Measurements from ENCODE around the gene INSM1. TPM values are rescaled to one million over a fixed set of nuclear protein-coding genes. Genes with fewer than 3 reads are reported as not detected.

INSM1 gene
- total RNA-seq, 2 experiments from 2014 or later, result not detected

DNA sequence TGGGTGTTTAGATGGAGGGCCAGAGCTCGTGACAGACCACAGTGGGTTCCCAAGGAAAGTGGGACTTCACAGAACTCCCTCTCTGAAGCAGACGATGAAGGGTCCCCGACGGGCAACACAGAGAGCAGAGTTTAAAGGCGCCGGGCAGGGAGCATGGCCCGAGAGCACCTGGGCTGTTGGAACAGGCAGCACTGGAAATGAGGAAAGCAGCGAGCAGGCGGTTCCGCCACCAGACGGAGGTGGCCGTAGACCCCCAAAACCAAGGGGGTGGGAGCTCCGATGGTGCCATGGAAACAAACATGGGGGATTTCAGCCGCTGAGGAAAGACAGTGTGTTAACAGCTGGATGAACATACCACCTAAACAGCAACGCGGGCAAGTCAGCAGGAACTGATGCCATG lies 27.5 kb upstream of the INSM1 start:
- CTCF ChIA-PET, result no interaction called here

DNA sequence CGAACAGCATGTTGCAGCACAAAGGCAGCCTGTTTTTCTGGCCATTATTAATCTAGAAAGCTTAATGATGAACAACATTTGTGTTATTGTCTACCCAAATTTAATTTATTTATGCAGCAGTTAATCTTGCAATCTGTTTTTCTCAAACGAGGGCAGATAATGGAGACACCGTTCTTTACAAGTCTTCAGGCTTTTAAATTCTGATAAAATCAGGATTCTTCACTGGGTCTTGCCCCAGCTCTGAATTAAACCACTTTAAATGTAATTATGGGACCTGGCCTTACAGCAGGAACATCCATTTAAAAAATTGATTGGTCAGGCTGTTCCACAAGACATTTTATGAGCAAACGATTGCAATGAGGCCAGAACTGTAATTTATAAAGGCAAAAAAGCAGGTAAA lies 26.5 kb upstream of the INSM1 start:
- ATAC-seq (ENCODE audit: poor library complexity), result no peak
- ChIA-PET CTCF (no interaction called here), POLR2A (no interaction called here)
- DNase-seq, result no peak
- H3K4me3 Mint-ChIP-seq, result no peak overlapping the region
- no peaks in the 10 kb centered on the region for H3K9me3 ChIP-seq (ENCODE audit: control insufficient read depth in 1 of 2, insufficient read depth in 1 of 2, low read length in 2 of 2)
- H3K9me3 Mint-ChIP-seq, result no peaks in the 10 kb centered on the region
- H3K27me3 ChIP-seq (ENCODE audit: control insufficient read depth in 1 of 2, insufficient read depth in 2 of 2, low read length in 2 of 2), result peaks cover 0 to 4% of the 10 kb centered on the region in 2 experiments
- no peaks in the 10 kb centered on the region for H3K4me1 ChIP-seq (ENCODE audit: insufficient read depth, low read length)
- no peak overlapping the region for H3K4me3 ChIP-seq (ENCODE audit: low read length)
- peaks cover 13% of the 10 kb centered on the region for H3K27me3 Mint-ChIP-seq
- H3K36me3 Mint-ChIP-seq (ENCODE audit: low read depth), result no peaks in the 10 kb centered on the region
- TF ChIP-seq, protein P1, sequence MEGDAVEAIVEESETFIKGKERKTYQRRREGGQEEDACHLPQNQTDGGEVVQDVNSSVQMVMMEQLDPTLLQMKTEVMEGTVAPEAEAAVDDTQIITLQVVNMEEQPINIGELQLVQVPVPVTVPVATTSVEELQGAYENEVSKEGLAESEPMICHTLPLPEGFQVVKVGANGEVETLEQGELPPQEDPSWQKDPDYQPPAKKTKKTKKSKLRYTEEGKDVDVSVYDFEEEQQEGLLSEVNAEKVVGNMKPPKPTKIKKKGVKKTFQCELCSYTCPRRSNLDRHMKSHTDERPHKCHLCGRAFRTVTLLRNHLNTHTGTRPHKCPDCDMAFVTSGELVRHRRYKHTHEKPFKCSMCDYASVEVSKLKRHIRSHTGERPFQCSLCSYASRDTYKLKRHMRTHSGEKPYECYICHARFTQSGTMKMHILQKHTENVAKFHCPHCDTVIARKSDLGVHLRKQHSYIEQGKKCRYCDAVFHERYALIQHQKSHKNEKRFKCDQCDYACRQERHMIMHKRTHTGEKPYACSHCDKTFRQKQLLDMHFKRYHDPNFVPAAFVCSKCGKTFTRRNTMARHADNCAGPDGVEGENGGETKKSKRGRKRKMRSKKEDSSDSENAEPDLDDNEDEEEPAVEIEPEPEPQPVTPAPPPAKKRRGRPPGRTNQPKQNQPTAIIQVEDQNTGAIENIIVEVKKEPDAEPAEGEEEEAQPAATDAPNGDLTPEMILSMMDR (IDR thresholded peaks at IDR 0.05), result no peak
- no peaks in the 10 kb centered on the region for H3K4me1 Mint-ChIP-seq (ENCODE audit: low read depth)
- no peak overlapping the region for H3K27ac Mint-ChIP-seq
- intact Hi-C loops (cut with DNase I, micrococcal nuclease), result no loop called here
- H3K27ac ChIP-seq (ENCODE audit: low read depth in 1 of 2, low read length in 2 of 2), result no peak overlapping the region
- no peaks in the 10 kb centered on the region for H3K36me3 ChIP-seq (ENCODE audit: insufficient read depth, low read length)

More for the DNA sequence above, 27.5 kb upstream of the INSM1 start:
- ATAC-seq (ENCODE audit: poor library complexity) (no peak), DNase-seq (no peak)
- no peaks in the 10 kb centered on the region for H3K4me1 ChIP-seq (ENCODE audit: insufficient read depth, low read length)
- H3K36me3 ChIP-seq (ENCODE audit: insufficient read depth, low read length), result no peaks in the 10 kb centered on the region
- no peaks in the 10 kb centered on the region for H3K9me3 ChIP-seq (ENCODE audit: control insufficient read depth in 1 of 2, insufficient read depth in 1 of 2, low read length in 2 of 2)
- TF ChIP-seq, protein P1 (IDR thresholded peaks at IDR 0.05), result no peak
- H3K27me3 ChIP-seq (ENCODE audit: control insufficient read depth in 1 of 2, insufficient read depth in 2 of 2, low read length in 2 of 2), result peaks cover 0 to 4% of the 10 kb centered on the region in 2 experiments
- no peak overlapping the region for H3K27ac ChIP-seq (ENCODE audit: low read depth in 1 of 2, low read length in 2 of 2)
- POLR2A ChIA-PET, result no interaction called here
- peaks cover 13% of the 10 kb centered on the region for H3K27me3 Mint-ChIP-seq
- no peak overlapping the region for H3K4me3 Mint-ChIP-seq
- H3K4me3 ChIP-seq (ENCODE audit: low read length), result no peak overlapping the region
- H3K4me1 Mint-ChIP-seq (ENCODE audit: low read depth), result no peaks in the 10 kb centered on the region
- H3K27ac Mint-ChIP-seq, result no peak overlapping the region
- intact Hi-C loops (cut with DNase I, micrococcal nuclease), result no loop called here
- H3K9me3 Mint-ChIP-seq, result no peaks in the 10 kb centered on the region
- H3K36me3 Mint-ChIP-seq (ENCODE audit: low read depth), result no peaks in the 10 kb centered on the region

DNA sequence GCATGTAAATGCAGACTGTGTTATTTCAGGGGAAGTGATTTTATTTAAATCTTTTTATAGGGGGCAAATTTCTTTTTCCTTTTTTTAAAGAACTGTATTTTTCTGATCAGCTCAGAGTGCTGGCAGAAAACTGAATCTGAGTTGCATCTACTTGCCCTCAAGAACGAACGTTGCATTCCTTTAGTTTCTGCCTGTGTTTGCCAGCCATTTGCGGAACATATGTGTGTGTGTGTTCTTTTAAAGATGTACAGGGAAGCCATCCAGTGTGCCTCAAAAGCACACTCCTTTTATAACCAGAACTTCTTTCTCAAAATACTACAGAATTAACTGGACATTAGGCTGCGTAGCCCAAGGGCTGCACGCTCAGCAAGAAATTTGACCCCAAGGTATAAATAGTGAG lies 25.8 kb upstream of the INSM1 start:
- no peaks in the 10 kb centered on the region for H3K9me3 Mint-ChIP-seq
- no peak overlapping the region for H3K27ac ChIP-seq (ENCODE audit: low read depth in 1 of 2, low read length in 2 of 2)
- H3K4me3 ChIP-seq (ENCODE audit: low read length), result no peak overlapping the region
- H3K4me1 ChIP-seq (ENCODE audit: insufficient read depth, low read length), result no peaks in the 10 kb centered on the region
- no peaks in the 10 kb centered on the region for H3K4me1 Mint-ChIP-seq (ENCODE audit: low read depth)
- H3K36me3 Mint-ChIP-seq (ENCODE audit: low read depth), result no peaks in the 10 kb centered on the region
- DNase-seq, result no peak
- H3K9me3 ChIP-seq (ENCODE audit: control insufficient read depth in 1 of 2, insufficient read depth in 1 of 2, low read length in 2 of 2), result no peaks in the 10 kb centered on the region
- no peak for ATAC-seq (ENCODE audit: poor library complexity)
- H3K27me3 ChIP-seq (ENCODE audit: control insufficient read depth in 1 of 2, insufficient read depth in 2 of 2, low read length in 2 of 2), result peaks cover 0 to 4% of the 10 kb centered on the region in 2 experiments
- no peaks in the 10 kb centered on the region for H3K36me3 ChIP-seq (ENCODE audit: insufficient read depth, low read length)
- ChIA-PET CTCF (no interaction called here), POLR2A (no interaction called here)
- no peak overlapping the region for H3K27ac Mint-ChIP-seq
- intact Hi-C loops (cut with DNase I, micrococcal nuclease), result no loop called here
- no peak overlapping the region for H3K4me3 Mint-ChIP-seq
- peaks cover 13% of the 10 kb centered on the region for H3K27me3 Mint-ChIP-seq
- TF ChIP-seq, protein P1 (IDR thresholded peaks at IDR 0.05), result no peak
